Coronary artery (tissue), 2 donors: ENCODE measurements around the gene NAALADL1.

Experiments
- DNase-seq: peaks from one replicate; pipeline ENCODE4 v3.0.0-alpha.2; 2017; ENCODE audit warnings: low spot score
- H3K27ac ChIP-seq, 2 donors: fragments of 200-600 bp; sonication (generic); one replicate each; pipeline ENCODE4 v1.5.1; 2016 to 2019
- H3K4me3 ChIP-seq: fragments of 200-600 bp; sonication (generic); 2 replicates; pipeline ENCODE4 v1.5.1; 2016; ENCODE audit warnings: mild to moderate bottlenecking, moderate library complexity
- TF ChIP-seq, protein P1 (sequence below): fragments of 200-600 bp; sonication (generic); IDR thresholded peaks from one replicate; pipeline ENCODE4 v1.5.1; 2019; ENCODE audit warnings: antibody characterized with exemption

Gene NAALADL1, protein sequence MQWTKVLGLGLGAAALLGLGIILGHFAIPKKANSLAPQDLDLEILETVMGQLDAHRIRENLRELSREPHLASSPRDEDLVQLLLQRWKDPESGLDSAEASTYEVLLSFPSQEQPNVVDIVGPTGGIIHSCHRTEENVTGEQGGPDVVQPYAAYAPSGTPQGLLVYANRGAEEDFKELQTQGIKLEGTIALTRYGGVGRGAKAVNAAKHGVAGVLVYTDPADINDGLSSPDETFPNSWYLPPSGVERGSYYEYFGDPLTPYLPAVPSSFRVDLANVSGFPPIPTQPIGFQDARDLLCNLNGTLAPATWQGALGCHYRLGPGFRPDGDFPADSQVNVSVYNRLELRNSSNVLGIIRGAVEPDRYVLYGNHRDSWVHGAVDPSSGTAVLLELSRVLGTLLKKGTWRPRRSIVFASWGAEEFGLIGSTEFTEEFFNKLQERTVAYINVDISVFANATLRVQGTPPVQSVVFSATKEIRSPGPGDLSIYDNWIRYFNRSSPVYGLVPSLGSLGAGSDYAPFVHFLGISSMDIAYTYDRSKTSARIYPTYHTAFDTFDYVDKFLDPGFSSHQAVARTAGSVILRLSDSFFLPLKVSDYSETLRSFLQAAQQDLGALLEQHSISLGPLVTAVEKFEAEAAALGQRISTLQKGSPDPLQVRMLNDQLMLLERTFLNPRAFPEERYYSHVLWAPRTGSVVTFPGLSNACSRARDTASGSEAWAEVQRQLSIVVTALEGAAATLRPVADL

DNA sequence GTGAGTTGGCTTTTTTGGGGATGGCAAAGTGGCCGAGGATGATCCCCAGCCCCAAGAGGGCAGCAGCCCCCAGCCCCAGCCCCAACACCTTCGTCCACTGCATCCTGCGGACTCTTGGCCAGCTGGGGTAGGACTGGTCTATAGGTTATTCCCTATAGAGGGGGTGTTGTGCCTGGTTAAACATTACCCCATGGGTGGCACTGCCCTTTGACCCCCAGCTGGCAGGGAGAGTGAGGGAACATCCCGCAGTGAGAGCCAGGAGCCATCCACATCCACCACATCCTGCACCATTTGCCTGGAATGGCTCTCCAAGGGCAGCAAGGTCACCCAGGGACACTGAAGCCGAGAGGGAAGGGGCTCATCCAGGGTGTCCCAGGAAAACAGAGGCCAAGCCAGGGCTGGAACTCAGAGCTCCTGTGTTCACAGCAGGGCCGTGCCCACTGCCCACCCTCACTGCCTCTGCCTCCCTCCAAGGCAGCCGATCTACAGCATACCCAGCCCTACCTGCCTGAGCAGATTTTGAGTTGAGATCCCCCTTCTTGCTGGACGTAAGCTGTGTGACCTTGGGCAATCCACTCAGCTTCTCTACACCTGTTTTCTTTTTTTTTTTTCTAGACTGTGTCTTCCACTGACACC lies at the start of gene NAALADL1:
Gene NAALADL1, minus strand, starts transcription at position 135 of the 636 bp plus-strand sequence. Its CDS starts 32 bp downstream, at position 103.
- H3K27ac ChIP-seq, result no peak within 1 kb of the TSS
- no peak within 1 kb of the TSS for H3K4me3 ChIP-seq
- DNase-seq, result no peak
- TF ChIP-seq, protein P1, sequence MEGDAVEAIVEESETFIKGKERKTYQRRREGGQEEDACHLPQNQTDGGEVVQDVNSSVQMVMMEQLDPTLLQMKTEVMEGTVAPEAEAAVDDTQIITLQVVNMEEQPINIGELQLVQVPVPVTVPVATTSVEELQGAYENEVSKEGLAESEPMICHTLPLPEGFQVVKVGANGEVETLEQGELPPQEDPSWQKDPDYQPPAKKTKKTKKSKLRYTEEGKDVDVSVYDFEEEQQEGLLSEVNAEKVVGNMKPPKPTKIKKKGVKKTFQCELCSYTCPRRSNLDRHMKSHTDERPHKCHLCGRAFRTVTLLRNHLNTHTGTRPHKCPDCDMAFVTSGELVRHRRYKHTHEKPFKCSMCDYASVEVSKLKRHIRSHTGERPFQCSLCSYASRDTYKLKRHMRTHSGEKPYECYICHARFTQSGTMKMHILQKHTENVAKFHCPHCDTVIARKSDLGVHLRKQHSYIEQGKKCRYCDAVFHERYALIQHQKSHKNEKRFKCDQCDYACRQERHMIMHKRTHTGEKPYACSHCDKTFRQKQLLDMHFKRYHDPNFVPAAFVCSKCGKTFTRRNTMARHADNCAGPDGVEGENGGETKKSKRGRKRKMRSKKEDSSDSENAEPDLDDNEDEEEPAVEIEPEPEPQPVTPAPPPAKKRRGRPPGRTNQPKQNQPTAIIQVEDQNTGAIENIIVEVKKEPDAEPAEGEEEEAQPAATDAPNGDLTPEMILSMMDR, result no peak

DNA sequence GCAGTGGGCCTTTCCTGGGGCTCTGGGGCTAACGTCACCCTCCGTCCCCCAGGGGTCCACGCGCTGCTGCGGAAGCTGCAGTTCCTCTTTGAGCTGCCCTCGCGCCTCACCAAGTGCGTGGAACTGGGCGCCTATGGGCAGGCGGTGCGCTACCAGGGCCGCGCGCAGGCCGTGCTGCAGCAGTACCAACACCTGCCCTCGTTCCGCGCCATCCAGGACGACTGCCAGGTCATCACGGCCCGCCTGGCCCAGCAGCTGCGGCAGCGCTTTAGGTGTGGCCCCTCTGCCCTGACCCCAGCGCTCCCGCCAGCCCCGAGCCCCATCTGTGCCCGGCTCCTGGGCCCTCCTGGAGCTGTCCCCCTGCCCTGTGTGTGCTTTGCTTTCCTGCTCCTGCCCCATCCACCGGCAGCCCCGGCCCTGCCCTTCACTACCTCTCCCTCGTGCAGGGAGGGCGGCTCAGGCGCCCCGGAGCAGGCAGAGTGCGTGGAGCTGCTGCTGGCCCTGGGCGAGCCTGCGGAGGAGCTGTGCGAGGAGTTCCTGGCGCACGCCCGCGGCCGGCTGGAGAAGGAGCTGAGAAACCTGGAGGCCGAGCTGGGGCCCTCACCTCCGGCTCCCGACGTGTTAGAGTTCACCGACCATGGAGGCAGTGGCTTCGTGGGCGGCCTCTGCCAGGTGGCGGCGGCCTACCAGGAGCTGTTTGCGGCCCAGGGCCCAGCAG lies 49.6 kb upstream of the NAALADL1 start:
- no peak for DNase-seq
- Histone ChIP-seq H3K27ac (no peak overlapping the region), H3K4me3 (no peak overlapping the region)
- TF ChIP-seq, protein P1, result no peak

DNA sequence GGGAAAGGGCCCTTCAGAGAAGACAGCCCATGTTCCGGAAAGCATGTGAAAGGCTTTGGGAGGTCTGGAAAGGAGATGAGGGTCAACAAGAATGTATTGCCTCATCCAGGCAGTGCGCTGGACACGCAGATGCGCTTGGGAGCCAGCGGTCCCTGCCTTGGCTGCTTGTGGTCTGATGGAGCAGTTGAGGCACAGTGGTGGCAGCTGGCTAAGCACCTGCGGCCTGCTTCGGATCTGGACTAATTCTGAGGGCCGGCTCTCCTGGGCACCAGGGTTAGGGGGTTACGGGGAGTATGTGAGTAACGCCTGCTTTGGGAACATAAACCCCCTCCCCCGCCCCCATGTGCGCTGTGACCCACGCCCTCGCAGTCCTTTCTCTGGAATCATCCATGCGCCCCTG lies 48.7 kb upstream of the NAALADL1 start:
- no peak for DNase-seq
- H3K4me3 ChIP-seq, result no peak overlapping the region
- TF ChIP-seq, protein P1, result no peak
- H3K27ac ChIP-seq, result no peak overlapping the region

DNA sequence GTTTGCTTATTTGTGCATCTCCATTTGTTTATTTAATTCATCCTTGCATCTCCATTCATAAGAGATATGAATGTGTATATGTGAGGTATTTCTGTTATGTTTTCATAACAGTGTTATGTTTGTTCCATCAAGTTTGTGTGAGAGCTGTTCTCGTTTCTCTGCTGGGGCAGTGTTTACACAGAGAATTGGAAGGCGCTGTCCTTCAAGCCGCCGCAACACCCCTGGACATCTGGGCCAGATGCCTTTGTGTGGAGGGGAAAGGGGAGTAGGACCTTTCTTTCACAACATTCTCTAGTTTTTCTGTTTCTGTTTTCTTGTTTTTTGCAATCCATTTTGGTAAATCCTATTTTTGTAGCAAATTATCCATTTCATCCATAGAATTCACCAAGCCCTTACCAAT lies 46.3 kb upstream of the NAALADL1 start:
- DNase-seq, result no peak
- no peak overlapping the region for H3K27ac ChIP-seq
- TF ChIP-seq, protein P1, result no peak
- no peak overlapping the region for H3K4me3 ChIP-seq

DNA sequence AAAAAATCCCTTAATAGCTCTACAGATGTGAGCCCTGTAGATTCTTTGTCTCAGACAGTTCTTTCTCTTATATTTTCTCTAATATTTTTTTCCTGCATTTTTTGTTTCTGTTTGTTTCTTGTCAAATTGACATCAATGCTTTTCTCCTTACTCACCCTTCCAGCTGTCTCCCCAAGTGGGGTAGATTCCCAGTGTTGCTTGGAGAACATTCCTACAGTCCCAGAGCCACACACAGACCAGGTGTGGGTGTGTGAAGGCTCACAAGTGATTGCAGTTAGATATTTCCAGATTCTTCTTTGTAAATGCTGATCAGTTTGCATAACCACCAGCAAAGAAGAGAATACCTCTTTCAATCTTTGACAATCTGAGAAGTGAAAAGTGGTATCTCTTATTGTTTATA lies 45.1 kb upstream of the NAALADL1 start:
- no peak for DNase-seq
- TF ChIP-seq, protein P1, result no peak
- no peak overlapping the region for H3K4me3 ChIP-seq
- H3K27ac ChIP-seq, result no peak overlapping the region

DNA sequence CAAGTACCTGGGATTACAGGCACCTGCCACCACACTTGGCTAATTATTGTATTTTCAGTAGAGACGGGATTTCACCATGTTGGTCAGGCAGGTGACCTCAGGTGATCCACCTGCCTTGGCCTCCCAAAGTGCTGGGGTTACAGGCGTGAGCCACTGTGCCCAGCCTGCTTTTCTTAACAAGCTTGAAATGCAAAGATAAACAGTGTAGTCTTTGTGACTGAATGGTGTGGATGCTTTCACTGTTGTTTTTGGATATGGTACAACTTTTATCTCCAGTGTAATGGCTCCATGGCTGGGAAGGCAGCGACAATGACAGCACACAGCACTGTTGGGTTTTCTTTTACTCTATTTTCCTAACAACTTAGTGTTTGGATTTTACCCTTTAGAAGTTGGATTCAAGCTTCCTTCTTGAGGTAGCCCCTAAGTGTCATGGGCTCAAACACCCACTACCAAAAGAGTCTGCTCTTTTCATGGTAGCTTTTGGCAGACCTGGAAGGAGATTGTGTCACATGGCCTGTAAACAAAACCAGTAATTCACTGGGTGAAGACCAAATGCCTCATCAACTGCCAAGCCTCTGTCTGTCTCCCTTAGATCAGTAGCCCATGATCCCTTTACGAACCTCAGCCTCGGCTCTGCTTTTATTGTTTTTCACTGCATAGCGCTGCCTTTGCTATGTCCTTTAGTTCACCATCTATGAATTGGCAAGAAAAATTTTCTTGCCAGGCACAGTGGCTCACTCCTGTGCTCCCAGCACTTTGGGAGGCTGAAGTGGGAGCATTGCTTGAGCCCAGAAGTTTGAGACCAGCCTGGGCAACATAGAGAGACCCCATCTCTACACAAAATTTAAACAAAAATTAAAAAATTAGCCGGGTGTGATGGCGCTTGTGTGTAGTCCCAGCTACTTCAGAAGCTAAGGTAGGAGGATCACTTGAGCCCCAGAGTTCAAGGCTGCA lies 44.1 kb upstream of the NAALADL1 start:
- no peak overlapping the region for H3K4me3 ChIP-seq
- peak overlapping the region in 1 of 2 donors; percentile 58 for H3K27ac ChIP-seq
- TF ChIP-seq, protein P1, result no peak
- DNase-seq, result no peak
